Measurements from ENCODE around the gene CHD1. TPM values are rescaled to one million over a fixed set of nuclear protein-coding genes. Genes with fewer than 3 reads are reported as not detected.

Gene CHD1
- polyA plus RNA-seq, 1 experiment, result 26.4 TPM

GRCh38 chr5:98905857-98906688 lies 22.7 kb downstream of the CHD1 start:
- no peak for DNase-seq (ENCODE audit: low read depth, low spot score)
- Histone ChIP-seq H3K4me3 (ENCODE audit: low read depth, low read length) (no peak overlapping the region), H3K9me3 (ENCODE audit: control insufficient read depth, insufficient read depth, low read length) (no peaks in the 10 kb centered on the region), H3K27me3 (ENCODE audit: control insufficient read depth, insufficient read depth, low read length) (no peaks in the 10 kb centered on the region), H3K27ac (ENCODE audit: low read depth, low read length) (no peak overlapping the region)
- ChIA-PET CTCF (interaction anchor here (1.0 to 3.1 kb wide), 3 partner anchors 12 to 155 kb away, joined by 6 to 64 read pairs (median 42); no protein-coding TSS in a partner anchor), POLR2A (no interaction called here)
- TF ChIP-seq CTCF (IDR thresholded peaks at IDR 0.05; ENCODE audit: low read depth, low read length), result peak; percentile 74

GRCh38 chr5:98904780-98905179 lies 24.0 kb downstream of the CHD1 start:
- DNase-seq (ENCODE audit: low read depth, low spot score), result no peak
- Histone ChIP-seq H3K27me3 (ENCODE audit: control insufficient read depth, insufficient read depth, low read length) (no peaks in the 10 kb centered on the region), H3K27ac (ENCODE audit: low read depth, low read length) (no peak overlapping the region), H3K4me3 (ENCODE audit: low read depth, low read length) (no peak overlapping the region), H3K9me3 (ENCODE audit: control insufficient read depth, insufficient read depth, low read length) (no peaks in the 10 kb centered on the region)
- ChIA-PET POLR2A (no interaction called here), CTCF (interaction anchor here (0.7 to 3.1 kb wide), 8 partner anchors 13 to 156 kb away, joined by 3 to 64 read pairs (median 4); no protein-coding TSS in a partner anchor)
- no peak for TF ChIP-seq CTCF (IDR thresholded peaks at IDR 0.05; ENCODE audit: low read depth, low read length)

GRCh38 chr5:98902733-98903132 lies 26.1 kb downstream of the CHD1 start:
- no peak overlapping the region for H3K4me3 ChIP-seq (ENCODE audit: low read depth, low read length)
- H3K9me3 ChIP-seq (ENCODE audit: control insufficient read depth, insufficient read depth, low read length), result no peaks in the 10 kb centered on the region
- H3K27me3 ChIP-seq (ENCODE audit: control insufficient read depth, insufficient read depth, low read length), result no peaks in the 10 kb centered on the region
- DNase-seq (ENCODE audit: low read depth, low spot score), result no peak
- H3K27ac ChIP-seq (ENCODE audit: low read depth, low read length), result no peak overlapping the region
- no peak for TF ChIP-seq CTCF (IDR thresholded peaks at IDR 0.05; ENCODE audit: low read depth, low read length)
- ChIA-PET POLR2A (no interaction called here), CTCF (interaction anchor here (3.1 kb wide), 1 partner anchor 158 kb away, joined by 64 read pairs; no protein-coding TSS in a partner anchor)

- Histone ChIP-seq H3K27ac (ENCODE audit: low read depth, low read length) (no peak overlapping the region), H3K27me3 (ENCODE audit: control insufficient read depth, insufficient read depth, low read length) (no peaks in the 10 kb centered on the region), H3K9me3 (ENCODE audit: control insufficient read depth, insufficient read depth, low read length) (no peaks in the 10 kb centered on the region), H3K4me3 (ENCODE audit: low read depth, low read length) (no peak overlapping the region)
- TF ChIP-seq CTCF (IDR thresholded peaks at IDR 0.05; ENCODE audit: low read depth, low read length), result no peak
- no peak for DNase-seq (ENCODE audit: low read depth, low spot score)
- ChIA-PET CTCF (interaction anchor here (0.7 to 2.0 kb wide), 3 partner anchors 34 to 162 kb away, joined by 3 to 6 read pairs (median 6); no protein-coding TSS in a partner anchor), POLR2A (interaction anchor here (0.6 kb wide), 1 partner anchor 199 kb away, joined by 3 read pairs; no protein-coding TSS in a partner anchor)
Observed at GRCh38 chr5:98899456-98899855, 29.4 kb downstream of the CHD1 start.

- no peak overlapping the region for H3K4me3 ChIP-seq (ENCODE audit: low read depth, low read length)
- no peak overlapping the region for H3K27ac ChIP-seq (ENCODE audit: low read depth, low read length)
- no peak for TF ChIP-seq CTCF (IDR thresholded peaks at IDR 0.05; ENCODE audit: low read depth, low read length)
- H3K9me3 ChIP-seq (ENCODE audit: control insufficient read depth, insufficient read depth, low read length), result no peaks in the 10 kb centered on the region
- no peak for DNase-seq (ENCODE audit: low read depth, low spot score)
- H3K27me3 ChIP-seq (ENCODE audit: control insufficient read depth, insufficient read depth, low read length), result no peaks in the 10 kb centered on the region
- ChIA-PET POLR2A (no interaction called here), CTCF (interaction anchor here (1.1 kb wide), 1 partner anchor 163 kb away, joined by 3 read pairs; no protein-coding TSS in a partner anchor)
Observed at GRCh38 chr5:98898743-98899142, 30.1 kb downstream of the CHD1 start.
